ENCODE results near the gene TMEM95. TPM values are rescaled to one million over a fixed set of nuclear protein-coding genes. Genes with fewer than 3 reads are reported as not detected.
A peak's percentile ranks its signal among the peaks of the same experiment; 100 is the strongest.

Gene TMEM95
- total and polyA plus RNA-seq, 8 donors = not detected

DNA sequence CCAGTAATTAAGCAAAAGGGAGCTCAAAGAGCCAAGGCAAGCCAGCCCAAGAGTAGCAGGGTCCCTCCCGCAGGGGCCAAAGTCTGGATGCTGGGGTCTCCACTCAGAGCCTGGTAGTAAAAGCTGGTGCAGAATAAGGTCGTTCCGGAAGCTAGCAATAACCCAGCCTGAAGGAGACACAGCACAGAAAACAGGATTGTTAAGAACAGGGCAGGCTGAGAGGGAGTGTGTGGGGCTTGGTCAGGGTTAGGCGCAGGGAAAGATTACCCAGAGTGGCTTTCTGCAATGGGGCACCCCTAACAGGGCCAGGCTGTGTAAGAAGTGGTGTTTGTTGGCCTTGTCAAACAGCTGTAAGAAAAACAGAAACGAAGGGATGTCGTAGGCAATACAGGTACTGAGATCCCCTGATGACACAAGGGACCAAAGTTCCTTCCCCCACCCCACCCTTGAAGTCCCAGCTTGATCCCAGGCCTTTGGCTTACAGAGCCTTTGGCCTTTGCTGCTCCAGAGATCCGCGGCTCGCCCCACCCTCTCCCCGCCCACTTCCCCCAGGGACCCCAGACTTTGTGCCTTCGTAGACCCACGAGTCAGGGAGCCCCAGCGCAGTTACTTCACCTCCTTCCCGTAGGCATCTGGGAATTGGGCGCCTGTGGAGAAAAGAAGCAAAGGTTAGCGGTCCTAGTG lies 48.2 kb downstream of the TMEM95 start:
- WGBS, 5 donors = 8 to 12% (median 11%) methylated on average over 9 to 16 of the region's 16 CpGs
- Histone ChIP-seq H3K27ac (peak overlapping the region; percentile 90 to 94 (median 93)), H3K4me3 (peak overlapping the region; percentile 71 to 80 (median 74)), H3K9me3 (no peaks in the 10 kb centered on the region), H3K27me3 (peaks cover 0 to 13% (median 0%) of the 10 kb centered on the region in 3 donors), H3K36me3 (no peaks in the 10 kb centered on the region), H3K4me1 (peaks cover 30 to 42% (median 34%) of the 10 kb centered on the region in 4 donors)
- TF ChIP-seq POLR2A (IDR thresholded peaks at IDR 0.05) = no peak
- TF ChIP-seq, protein P1, sequence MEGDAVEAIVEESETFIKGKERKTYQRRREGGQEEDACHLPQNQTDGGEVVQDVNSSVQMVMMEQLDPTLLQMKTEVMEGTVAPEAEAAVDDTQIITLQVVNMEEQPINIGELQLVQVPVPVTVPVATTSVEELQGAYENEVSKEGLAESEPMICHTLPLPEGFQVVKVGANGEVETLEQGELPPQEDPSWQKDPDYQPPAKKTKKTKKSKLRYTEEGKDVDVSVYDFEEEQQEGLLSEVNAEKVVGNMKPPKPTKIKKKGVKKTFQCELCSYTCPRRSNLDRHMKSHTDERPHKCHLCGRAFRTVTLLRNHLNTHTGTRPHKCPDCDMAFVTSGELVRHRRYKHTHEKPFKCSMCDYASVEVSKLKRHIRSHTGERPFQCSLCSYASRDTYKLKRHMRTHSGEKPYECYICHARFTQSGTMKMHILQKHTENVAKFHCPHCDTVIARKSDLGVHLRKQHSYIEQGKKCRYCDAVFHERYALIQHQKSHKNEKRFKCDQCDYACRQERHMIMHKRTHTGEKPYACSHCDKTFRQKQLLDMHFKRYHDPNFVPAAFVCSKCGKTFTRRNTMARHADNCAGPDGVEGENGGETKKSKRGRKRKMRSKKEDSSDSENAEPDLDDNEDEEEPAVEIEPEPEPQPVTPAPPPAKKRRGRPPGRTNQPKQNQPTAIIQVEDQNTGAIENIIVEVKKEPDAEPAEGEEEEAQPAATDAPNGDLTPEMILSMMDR (IDR thresholded peaks at IDR 0.05) = no peak
- TF ChIP-seq POLR2AphosphoS5 (IDR thresholded peaks at IDR 0.05) = no peak
- TF ChIP-seq EP300 (IDR thresholded peaks at IDR 0.05) = no peak
- DNase-seq = peak; percentile 33 to 79
- intact Hi-C loops (cut with DNase I; ENCODE audit: low total_unique reads) = no loop called here

DNA sequence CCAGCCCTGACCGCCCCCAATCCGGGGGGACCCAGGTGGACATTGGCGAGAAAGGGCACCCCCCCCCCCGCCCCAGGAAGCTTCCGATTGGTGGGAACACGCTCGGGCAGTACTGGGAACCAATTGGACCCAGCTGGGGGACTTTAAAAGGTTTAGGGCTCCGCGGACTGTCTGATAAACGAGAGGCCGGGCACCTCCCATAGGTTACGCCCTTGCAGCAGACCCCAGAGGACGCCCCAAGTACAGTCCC lies 48.7 kb downstream of the TMEM95 start:
- 0% methylated on average over 7 to 13 of the region's 13 CpGs for WGBS, 5 donors
- Histone ChIP-seq H3K9me3 (no peaks in the 10 kb centered on the region), H3K4me3 (peak overlapping the region; percentile 71 to 80 (median 74)), H3K36me3 (peaks cover 0 to 4% (median 3%) of the 10 kb centered on the region in 4 donors), H3K27ac (peak overlapping the region; percentile 90 to 94 (median 93)), H3K4me1 (peaks cover 30 to 42% (median 36%) of the 10 kb centered on the region in 4 donors), H3K27me3 (peaks cover 0 to 13% (median 0%) of the 10 kb centered on the region in 3 donors)
- intact Hi-C loops (cut with DNase I; ENCODE audit: low total_unique reads) = no loop called here
- TF ChIP-seq POLR2AphosphoS5 (IDR thresholded peaks at IDR 0.05) (no peak), EP300 (IDR thresholded peaks at IDR 0.05) (no peak), POLR2A (IDR thresholded peaks at IDR 0.05) (no peak)
- TF ChIP-seq, protein P1 (IDR thresholded peaks at IDR 0.05) = no peak
- DNase-seq = no peak

DNA sequence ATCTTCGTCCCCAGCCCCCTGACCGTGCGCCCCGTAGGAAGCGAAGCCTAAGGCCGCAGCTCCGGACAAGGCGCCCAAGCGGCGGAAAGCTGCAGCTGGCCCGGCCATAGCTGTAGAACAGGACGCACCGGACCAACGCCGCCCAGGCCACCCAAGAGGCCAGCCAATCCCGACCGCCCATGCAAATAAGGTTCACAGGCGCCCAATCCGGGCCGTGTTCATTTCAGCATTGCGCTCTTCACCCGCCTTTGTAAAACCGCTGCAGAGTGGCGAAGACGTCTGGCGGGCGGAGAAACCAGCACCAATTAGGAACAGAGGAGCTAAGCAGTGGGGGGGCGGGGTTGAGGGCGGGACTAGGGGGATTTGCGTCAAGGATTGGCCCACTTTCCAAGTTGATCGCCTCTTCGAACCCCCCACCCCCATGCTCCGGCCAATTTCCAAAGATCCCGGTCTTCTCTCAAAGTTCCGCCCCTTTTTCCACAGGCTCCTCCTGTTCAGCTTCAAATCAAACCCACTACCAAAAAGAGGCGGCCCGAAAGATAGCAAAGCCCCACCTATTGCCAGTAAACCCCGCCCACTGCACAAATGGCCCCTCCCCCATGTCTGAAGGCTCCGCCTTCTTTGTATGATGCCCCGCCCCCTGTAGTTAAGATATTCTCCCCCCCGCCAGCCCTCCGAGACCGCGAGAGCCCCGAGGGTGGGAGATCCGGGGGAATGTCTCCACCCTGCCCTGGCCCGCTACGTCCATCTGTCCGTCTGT lies 49.2 kb downstream of the TMEM95 start, which contains the start of gene TMEM256:
Gene TMEM256, minus strand, starts transcription at position 121 of the 760 bp plus-strand sequence. Its CDS starts 13 bp downstream, at position 108.
- intact Hi-C loops (cut with DNase I; ENCODE audit: low total_unique reads) = no loop called here
- peaks cover 0 to 13% (median 0%) of the 10 kb centered on the region in 3 donors for H3K27me3 ChIP-seq
- TF ChIP-seq POLR2A (IDR thresholded peaks at IDR 0.05) (peak in 2 of 4 donors; percentile 83 to 91), EP300 (IDR thresholded peaks at IDR 0.05) (no peak), POLR2AphosphoS5 (IDR thresholded peaks at IDR 0.05) (peak; percentile 94 to 98 (median 96))
- TF ChIP-seq, protein P1 (IDR thresholded peaks at IDR 0.05) = no peak
- peak within 1 kb of the TSS; percentile 71 to 80 (median 74) for H3K4me3 ChIP-seq
- H3K9me3 ChIP-seq = no peaks in the 10 kb centered on the region
- WGBS, 5 donors = 0 to 1% (median 1%) methylated on average over 42 to 49 of the region's 49 CpGs
- peak; percentile 99 to 100 for DNase-seq
- H3K4me1 ChIP-seq = peaks cover 30 to 42% (median 36%) of the 10 kb centered on the region in 4 donors
- peak within 1 kb of the TSS; percentile 90 to 94 (median 93) for H3K27ac ChIP-seq
- H3K36me3 ChIP-seq = peaks cover 0 to 9% (median 7%) of the 10 kb centered on the region in 4 donors

DNA sequence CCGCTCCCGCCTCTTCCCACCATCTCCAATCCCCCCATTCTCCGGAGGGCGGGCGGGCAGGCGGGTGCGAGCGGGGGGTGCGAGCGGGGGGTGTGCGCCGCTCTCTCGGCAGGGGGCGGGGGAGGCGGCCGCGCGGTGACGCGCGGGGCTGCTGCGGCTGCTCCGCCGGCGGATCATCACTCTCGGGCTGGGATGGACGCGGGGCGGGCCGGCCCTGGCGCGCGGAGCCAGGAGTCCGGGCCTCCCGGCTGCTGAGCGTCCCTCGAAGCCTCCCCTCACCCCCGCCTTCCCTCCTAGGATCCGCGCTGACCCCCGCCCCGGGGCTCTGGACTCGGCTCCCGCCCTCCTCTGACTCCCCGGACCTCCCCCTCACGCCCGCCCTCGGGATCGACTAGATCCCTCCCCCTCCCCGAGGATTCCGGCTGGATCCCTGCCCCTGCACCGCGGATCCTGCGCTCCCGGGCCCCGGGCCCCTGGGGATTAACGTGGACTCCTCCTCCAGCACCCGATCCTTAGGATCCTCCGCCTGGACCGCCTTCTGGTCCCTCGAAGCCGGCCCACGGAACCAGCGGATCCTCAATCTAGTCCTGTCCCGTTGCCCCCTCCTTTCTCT lies 49.9 kb downstream of the TMEM95 start:
- H3K27ac ChIP-seq = peak overlapping the region; percentile 63 to 94 (median 93)
- peak overlapping the region; percentile 71 to 80 (median 74) for H3K4me3 ChIP-seq
- H3K4me1 ChIP-seq = peaks cover 30 to 42% (median 36%) of the 10 kb centered on the region in 4 donors
- H3K36me3 ChIP-seq = peaks cover 0 to 16% (median 14%) of the 10 kb centered on the region in 4 donors
- H3K9me3 ChIP-seq = no peaks in the 10 kb centered on the region
- 0 to 2% (median 1%) methylated on average over 17 to 64 of the region's 65 CpGs for WGBS, 5 donors
- intact Hi-C loops (cut with DNase I; ENCODE audit: low total_unique reads) = no loop called here
- peak in 1 of 2 donors; percentile 60 for DNase-seq
- TF ChIP-seq, protein P1 (IDR thresholded peaks at IDR 0.05) = no peak
- TF ChIP-seq EP300 (IDR thresholded peaks at IDR 0.05) (no peak), POLR2A (IDR thresholded peaks at IDR 0.05) (no peak)
- H3K27me3 ChIP-seq = peaks cover 0 to 13% (median 0%) of the 10 kb centered on the region in 3 donors
